HEK293T (cell line): ENCODE results near the gene MYO1B.

ENCODE experiments used
- CTCF ChIA-PET: fragments of 350-600 bp; formaldehyde crosslinking; extraction: SDS; loops from one replicate; lab custom pipeline; 2021; ENCODE audit warnings: antibody characterized with exemption, inconsistent platforms; lab: Yijun Ruan, JAX
- POLR2A ChIA-PET: fragments of 350-600 bp; formaldehyde crosslinking; extraction: SDS; loops from one replicate; lab custom pipeline; 2020; ENCODE audit warnings: antibody characterized with exemption, inconsistent platforms; lab: Yijun Ruan, JAX
- DNase-seq: peaks from one replicate; pipeline ENCODE4 v3.0.0; 2012; ENCODE audit warnings: mixed read lengths; ENCODE audit errors: extremely low spot score
- ARNT ChIP-seq: fragments of 450-650 bp; IDR thresholded peaks from 2 replicates; pipeline ENCODE4 v1.6.1; 2017; ENCODE audit warnings: mild to moderate bottlenecking
- BHLHE40 ChIP-seq: fragments of 450-650 bp; IDR thresholded peaks from 2 replicates; pipeline ENCODE4 v1.6.1; 2016; ENCODE audit warnings: mild to moderate bottlenecking, moderate library complexity, borderline replicate concordance
- CTBP1 ChIP-seq: fragments of 450-650 bp; IDR thresholded peaks from 2 replicates; pipeline ENCODE4 v1.6.1; 2016; ENCODE audit warnings: borderline replicate concordance
- ELF4 ChIP-seq: fragments of 450-650 bp; IDR thresholded peaks from 2 replicates; pipeline ENCODE4 v1.6.1; 2017; ENCODE audit warnings: antibody characterized with exemption
- FOXA1 ChIP-seq: fragments of 450-650 bp; IDR thresholded peaks from 2 replicates; pipeline ENCODE4 v1.6.1; 2016; ENCODE audit warnings: mild to moderate bottlenecking
- FOXK2 ChIP-seq: fragments of 450-650 bp; IDR thresholded peaks from 2 replicates; pipeline ENCODE4 v1.6.1; 2016; ENCODE audit warnings: mild to moderate bottlenecking
- FOXM1 ChIP-seq: fragments of 450-650 bp; IDR thresholded peaks from 2 replicates; pipeline ENCODE4 v1.6.1; 2017; ENCODE audit warnings: mild to moderate bottlenecking, borderline replicate concordance
- HDGF ChIP-seq: fragments of 450-650 bp; IDR thresholded peaks from 2 replicates; pipeline ENCODE4 v1.6.1; 2017; ENCODE audit warnings: antibody characterized with exemption, borderline replicate concordance
- L3MBTL2 ChIP-seq: fragments of 450-650 bp; conservative IDR thresholded peaks from 2 replicates; pipeline ENCODE4 v1.6.1; 2016; ENCODE audit warnings: mild to moderate bottlenecking
- LEF1 ChIP-seq: fragments of 450-650 bp; IDR thresholded peaks from 2 replicates; pipeline ENCODE4 v1.6.1; 2017; ENCODE audit warnings: mild to moderate bottlenecking, borderline replicate concordance
- NFRKB ChIP-seq: fragments of 450-650 bp; IDR thresholded peaks from 2 replicates; pipeline ENCODE4 v1.6.1; 2016; ENCODE audit warnings: mild to moderate bottlenecking, moderate library complexity
- PKNOX1 ChIP-seq: fragments of 450-650 bp; IDR thresholded peaks from 2 replicates; pipeline ENCODE4 v1.6.1; 2016
- SP1 ChIP-seq: fragments of 450-650 bp; IDR thresholded peaks from 2 replicates; pipeline ENCODE4 v1.6.1; 2017
- SUZ12 ChIP-seq: fragments of 450-650 bp; IDR thresholded peaks from 2 replicates; pipeline ENCODE4 v1.6.1; 2016; ENCODE audit warnings: mild to moderate bottlenecking
- TARDBP ChIP-seq: fragments of 450-650 bp; IDR thresholded peaks from 2 replicates; pipeline ENCODE4 v1.6.1; 2016
- ZNF384 ChIP-seq: fragments of 450-650 bp; IDR thresholded peaks from 2 replicates; pipeline ENCODE4 v1.6.1; 2016

Gene MYO1B

GRCh38 chr2:191202209-191202721, 42.9 kb upstream of the MYO1B start:
- TF ChIP-seq PKNOX1, result no peak
- TF ChIP-seq FOXK2, result no peak
- no peak for TF ChIP-seq LEF1
- TF ChIP-seq ELF4, result no peak
- CTCF ChIA-PET, result no interaction called here
- DNase-seq, result no peak
- POLR2A ChIA-PET, result no interaction called here

GRCh38 chr2:191202881-191203397, 42.3 kb upstream of the MYO1B start:
- no peak for DNase-seq
- POLR2A ChIA-PET, result no interaction called here

GRCh38 chr2:191204433-191204832, 40.8 kb upstream of the MYO1B start:
- ChIA-PET POLR2A (no interaction called here), CTCF (no interaction called here)
- TF ChIP-seq ZNF384 (no peak), HDGF (no peak), SUZ12 (no peak), SP1 (no peak), BHLHE40 (no peak), ARNT (no peak), CTBP1 (no peak), FOXA1 (no peak), FOXM1 (no peak), L3MBTL2 (no peak), TARDBP (no peak), LEF1 (no peak), PKNOX1 (no peak), ELF4 (no peak), FOXK2 (no peak), NFRKB (no peak)
- no peak for DNase-seq

More at GRCh38 chr2:191202881-191203397, 42.3 kb upstream of the MYO1B start:
- CTCF ChIA-PET, result no interaction called here
- no peak for TF ChIP-seq LEF1
- no peak for TF ChIP-seq TARDBP
- no peak for TF ChIP-seq FOXA1
- no peak for TF ChIP-seq L3MBTL2
- no peak for TF ChIP-seq SUZ12
- no peak for TF ChIP-seq SP1
- TF ChIP-seq HDGF, result no peak
- TF ChIP-seq PKNOX1, result no peak

GRCh38 chr2:191206613-191207471, 38.4 kb upstream of the MYO1B start:
- POLR2A ChIA-PET, result no interaction called here
- CTCF ChIA-PET, result no interaction called here
- DNase-seq, result no peak
- no peak for TF ChIP-seq SP1
- TF ChIP-seq L3MBTL2, result no peak
- no peak for TF ChIP-seq PKNOX1
- no peak for TF ChIP-seq FOXM1
- TF ChIP-seq LEF1, result no peak
- TF ChIP-seq ARNT, result no peak
- TF ChIP-seq FOXK2, result no peak
- TF ChIP-seq SUZ12, result no peak
- no peak for TF ChIP-seq CTBP1
- no peak for TF ChIP-seq ELF4
- no peak for TF ChIP-seq BHLHE40
- TF ChIP-seq NFRKB, result no peak
- TF ChIP-seq ZNF384, result no peak
- TF ChIP-seq HDGF, result no peak
- no peak for TF ChIP-seq FOXA1
- no peak for TF ChIP-seq TARDBP

- DNase-seq, result no peak
- CTCF ChIA-PET, result no interaction called here
- POLR2A ChIA-PET, result no interaction called here
- TF ChIP-seq LEF1 (no peak), ARNT (no peak), PKNOX1 (no peak), FOXA1 (no peak), TARDBP (no peak), NFRKB (no peak), ELF4 (no peak), ZNF384 (no peak), SP1 (no peak), CTBP1 (no peak), FOXK2 (no peak), BHLHE40 (no peak), FOXM1 (no peak), SUZ12 (no peak), HDGF (no peak), L3MBTL2 (no peak)
These were observed 35.9 kb upstream of the MYO1B start for GRCh38 chr2:191209340-191209739.
